GM12864 (cell line): ENCODE measurements around the gene FTCDNL1.

Experiments
- DNase-seq: peaks from one replicate; pipeline ENCODE4 v3.0.0-alpha.2; 2011; ENCODE audit warnings: low read depth
- H3K4me3 ChIP-seq: 2 replicates; pipeline ENCODE4 v1.5.1; 2011; ENCODE audit warnings: mild to moderate bottlenecking, low read depth, low read length, control low read depth
- TF ChIP-seq, protein P1 (sequence below): IDR thresholded peaks from 2 replicates; pipeline ENCODE4 v1.5.1; 2011; ENCODE audit warnings: low read depth, mild to moderate bottlenecking, moderate library complexity, low read length, control low read depth, inconsistent platforms; ENCODE audit errors: missing control alignments

The FTCDNL1 gene

DNA sequence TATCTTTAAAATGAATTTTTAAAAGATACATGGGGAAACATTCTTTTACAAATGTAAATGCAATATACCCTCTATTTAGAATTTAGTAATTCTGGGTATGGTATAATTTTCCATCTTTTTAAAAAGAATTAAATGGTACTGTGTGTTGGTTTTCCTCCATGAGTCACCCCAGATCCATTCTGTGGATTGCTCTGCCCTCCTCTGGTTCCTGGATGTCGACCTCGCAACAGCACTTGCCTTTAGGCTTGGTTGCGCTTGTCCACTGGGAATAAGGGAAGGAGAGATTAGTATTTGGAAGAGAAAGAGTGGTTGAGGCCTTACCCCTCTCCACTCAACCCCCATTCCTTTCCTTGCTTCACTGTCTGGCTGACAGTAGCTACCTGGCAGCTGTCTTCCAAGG is 90.4 kb downstream of the FTCDNL1 start:
- DNase-seq: no peak
- H3K4me3 ChIP-seq: no peak overlapping the region
- TF ChIP-seq, protein P1, sequence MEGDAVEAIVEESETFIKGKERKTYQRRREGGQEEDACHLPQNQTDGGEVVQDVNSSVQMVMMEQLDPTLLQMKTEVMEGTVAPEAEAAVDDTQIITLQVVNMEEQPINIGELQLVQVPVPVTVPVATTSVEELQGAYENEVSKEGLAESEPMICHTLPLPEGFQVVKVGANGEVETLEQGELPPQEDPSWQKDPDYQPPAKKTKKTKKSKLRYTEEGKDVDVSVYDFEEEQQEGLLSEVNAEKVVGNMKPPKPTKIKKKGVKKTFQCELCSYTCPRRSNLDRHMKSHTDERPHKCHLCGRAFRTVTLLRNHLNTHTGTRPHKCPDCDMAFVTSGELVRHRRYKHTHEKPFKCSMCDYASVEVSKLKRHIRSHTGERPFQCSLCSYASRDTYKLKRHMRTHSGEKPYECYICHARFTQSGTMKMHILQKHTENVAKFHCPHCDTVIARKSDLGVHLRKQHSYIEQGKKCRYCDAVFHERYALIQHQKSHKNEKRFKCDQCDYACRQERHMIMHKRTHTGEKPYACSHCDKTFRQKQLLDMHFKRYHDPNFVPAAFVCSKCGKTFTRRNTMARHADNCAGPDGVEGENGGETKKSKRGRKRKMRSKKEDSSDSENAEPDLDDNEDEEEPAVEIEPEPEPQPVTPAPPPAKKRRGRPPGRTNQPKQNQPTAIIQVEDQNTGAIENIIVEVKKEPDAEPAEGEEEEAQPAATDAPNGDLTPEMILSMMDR: no peak

DNA sequence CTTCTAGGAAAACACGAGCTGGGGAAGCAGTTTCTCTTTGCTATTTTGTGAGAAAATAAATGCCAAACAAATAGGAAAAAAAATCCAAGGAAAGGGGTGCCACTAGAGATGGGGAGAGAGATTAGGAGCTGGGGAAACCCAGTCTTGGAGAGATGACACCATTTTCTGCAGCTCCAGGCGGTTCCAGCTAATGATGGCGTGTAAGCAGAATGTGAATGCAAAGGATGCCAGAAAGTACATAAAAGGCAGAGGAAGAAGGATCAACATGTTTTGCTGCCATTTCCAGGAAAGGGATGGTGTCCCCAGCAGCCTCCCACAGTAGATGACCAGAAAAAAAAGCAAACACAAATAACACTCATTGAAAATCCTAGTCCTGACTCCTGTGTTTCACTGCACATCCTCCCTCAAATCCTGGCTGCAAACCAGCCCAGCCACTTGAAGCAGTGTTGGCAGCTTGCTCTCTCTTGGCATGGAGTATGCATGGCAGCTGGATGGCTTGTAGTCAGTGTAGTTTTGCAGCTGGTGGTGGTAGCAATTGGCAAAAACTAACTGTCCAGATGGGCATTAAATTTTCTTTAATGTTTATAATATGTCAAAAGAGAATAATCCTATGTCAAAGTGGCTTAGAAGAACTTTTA is 93.6 kb downstream of the FTCDNL1 start:
- H3K4me3 ChIP-seq: no peak overlapping the region
- no peak for DNase-seq
- TF ChIP-seq, protein P1: no peak

DNA sequence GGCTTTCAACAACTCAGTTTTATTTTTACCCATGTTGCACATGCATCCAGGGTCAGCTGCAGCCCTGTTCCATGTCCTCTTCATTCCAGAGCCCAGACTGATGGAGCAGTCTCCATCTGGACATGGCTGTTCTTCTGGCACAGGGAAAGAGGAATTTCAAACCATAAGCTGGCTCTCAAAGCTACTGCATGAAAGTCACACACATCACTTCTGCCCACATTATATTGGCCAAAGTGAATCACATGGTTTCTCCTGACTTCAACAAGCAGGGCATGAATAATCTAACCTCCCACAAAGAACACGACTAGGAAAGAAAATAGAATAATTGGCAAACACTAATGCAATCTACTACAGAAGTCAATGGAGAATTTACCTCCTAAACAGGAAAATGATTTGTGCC is 94.2 kb downstream of the FTCDNL1 start:
- no peak overlapping the region for H3K4me3 ChIP-seq
- no peak for DNase-seq
- TF ChIP-seq, protein P1: no peak

DNA sequence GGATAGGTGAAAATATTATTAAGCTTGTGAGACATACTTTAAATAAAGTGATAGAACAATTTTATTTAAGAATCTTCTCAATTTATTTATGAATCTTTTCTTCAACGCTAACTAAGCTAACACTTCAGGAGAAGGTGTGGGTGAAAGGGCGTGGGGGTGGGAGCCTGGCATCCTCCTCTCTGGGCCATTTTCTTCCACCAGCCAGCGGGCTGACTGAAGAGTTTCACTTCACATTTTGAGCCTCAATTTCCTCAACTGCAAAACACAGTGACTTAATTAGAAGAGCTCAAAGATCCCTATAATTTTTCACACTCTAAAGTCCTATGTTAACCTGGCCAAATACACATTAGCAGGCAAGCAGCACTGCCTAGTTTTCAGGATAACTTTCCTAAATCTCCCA is 94.8 kb downstream of the FTCDNL1 start:
- TF ChIP-seq, protein P1: no peak
- DNase-seq: no peak
- no peak overlapping the region for H3K4me3 ChIP-seq

DNA sequence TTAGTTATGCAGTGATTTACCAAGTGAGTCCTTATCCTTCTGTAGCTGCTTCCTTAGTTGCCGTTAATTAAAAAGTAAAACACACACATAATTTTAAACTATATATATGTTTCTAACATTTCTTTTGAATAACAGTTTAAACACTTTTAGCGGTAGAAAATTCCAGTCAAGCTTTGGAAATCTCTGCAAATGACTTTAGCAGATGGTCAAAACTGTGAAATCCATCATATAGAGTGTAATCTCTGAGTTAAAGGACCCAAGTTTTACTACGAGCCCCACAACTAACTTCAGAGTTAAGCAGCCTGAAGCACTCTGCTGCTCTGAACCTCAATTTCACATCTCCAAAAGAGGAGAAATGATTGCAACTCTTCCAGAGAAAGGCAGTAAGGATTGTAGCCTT is 96.2 kb downstream of the FTCDNL1 start:
- H3K4me3 ChIP-seq: no peak overlapping the region
- no peak for DNase-seq
- TF ChIP-seq, protein P1: no peak

DNA sequence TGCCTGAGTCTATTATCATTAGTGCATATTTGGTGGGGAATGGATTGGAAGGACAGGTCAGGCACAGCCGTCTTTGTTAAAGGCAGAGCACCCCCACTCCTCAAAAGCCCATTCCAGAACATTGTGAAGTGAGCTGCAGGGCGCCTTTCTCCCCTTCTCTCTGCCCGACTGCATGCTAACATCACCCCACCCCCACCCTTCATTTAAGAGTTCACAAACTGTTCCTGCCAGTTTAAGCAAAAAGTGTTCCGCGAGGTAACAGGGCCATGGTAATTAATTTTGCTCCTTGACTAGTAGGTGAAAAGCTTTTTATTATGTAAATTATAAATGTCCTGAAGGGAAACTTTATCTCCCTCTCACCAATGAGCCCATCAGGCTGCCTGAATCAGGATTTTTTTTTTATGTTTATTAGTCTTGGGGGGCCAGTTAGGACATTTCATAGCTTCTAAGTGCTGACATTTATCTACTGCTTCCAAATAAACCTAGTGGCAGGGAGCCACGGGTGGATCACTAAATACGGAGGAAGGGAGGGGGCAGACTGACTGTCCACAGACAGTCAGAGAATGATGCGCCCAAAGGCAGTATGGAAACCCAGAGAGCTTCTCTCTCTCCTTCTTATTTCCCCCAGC is 99.4 kb downstream of the FTCDNL1 start:
- TF ChIP-seq, protein P1: no peak
- no peak overlapping the region for H3K4me3 ChIP-seq
- DNase-seq: no peak

DNA sequence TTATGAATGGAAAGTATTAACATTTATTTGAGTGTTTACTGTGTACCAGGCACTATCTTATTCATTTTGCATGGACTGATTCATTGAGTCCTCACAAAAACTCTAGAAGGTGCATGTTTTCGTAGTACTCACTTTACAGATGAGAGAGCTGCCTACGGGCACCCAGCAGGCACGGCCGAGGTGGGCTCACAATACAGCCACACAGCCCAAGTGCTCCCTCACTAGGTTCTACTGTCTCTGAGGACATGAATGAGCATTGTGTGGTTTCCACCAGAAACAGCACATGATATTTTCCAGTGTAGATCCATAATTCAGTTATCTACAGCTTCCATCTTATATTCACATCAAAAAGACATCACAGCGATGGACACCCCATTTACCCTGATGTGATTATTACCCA is 101.4 kb downstream of the FTCDNL1 start:
- TF ChIP-seq, protein P1: no peak
- no peak for DNase-seq

More for the DNA sequence above, 101.4 kb downstream of the FTCDNL1 start:
- H3K4me3 ChIP-seq: no peak overlapping the region
